Measurements from ENCODE around the gene ENAH.
A peak's percentile ranks its signal among the peaks of the same experiment; 100 is the strongest.

The ENAH gene

DNA sequence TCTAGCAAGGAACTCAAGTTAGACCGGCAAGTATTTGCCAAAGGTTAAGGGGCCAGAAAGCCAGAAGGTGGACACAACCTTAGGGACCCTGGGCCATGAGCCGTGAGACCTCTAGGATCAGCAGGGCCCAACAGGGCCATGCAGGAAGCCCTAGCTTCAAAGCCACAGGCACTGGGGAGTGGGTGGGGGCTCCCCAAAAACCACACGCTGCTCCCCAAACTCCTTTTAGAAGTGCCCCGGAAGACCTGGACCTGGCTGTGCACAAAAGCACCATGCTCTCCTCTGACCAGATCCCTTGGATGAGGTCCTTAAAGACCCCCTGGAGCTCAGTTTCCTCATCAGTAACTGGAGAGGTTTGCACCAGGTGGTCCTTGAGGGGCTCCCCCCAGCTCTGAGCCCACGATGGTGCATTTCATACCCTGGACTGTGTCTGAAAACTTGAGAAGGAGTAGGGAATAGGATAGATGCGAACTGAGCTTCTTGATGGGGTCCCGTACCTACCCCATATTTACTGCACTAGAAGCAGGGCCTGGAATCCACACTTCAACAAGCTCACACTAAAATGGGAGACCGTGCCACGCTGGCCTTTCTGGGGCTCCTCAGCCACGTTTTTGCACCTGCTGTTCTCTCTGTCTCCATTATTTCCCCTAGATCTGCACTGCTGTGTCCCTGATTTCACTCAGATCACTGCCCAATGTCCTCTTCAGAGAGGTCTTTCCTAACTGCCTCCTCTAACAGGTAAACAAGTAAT is 184.5 kb downstream of the ENAH start:
- DNase-seq: no peak

DNA sequence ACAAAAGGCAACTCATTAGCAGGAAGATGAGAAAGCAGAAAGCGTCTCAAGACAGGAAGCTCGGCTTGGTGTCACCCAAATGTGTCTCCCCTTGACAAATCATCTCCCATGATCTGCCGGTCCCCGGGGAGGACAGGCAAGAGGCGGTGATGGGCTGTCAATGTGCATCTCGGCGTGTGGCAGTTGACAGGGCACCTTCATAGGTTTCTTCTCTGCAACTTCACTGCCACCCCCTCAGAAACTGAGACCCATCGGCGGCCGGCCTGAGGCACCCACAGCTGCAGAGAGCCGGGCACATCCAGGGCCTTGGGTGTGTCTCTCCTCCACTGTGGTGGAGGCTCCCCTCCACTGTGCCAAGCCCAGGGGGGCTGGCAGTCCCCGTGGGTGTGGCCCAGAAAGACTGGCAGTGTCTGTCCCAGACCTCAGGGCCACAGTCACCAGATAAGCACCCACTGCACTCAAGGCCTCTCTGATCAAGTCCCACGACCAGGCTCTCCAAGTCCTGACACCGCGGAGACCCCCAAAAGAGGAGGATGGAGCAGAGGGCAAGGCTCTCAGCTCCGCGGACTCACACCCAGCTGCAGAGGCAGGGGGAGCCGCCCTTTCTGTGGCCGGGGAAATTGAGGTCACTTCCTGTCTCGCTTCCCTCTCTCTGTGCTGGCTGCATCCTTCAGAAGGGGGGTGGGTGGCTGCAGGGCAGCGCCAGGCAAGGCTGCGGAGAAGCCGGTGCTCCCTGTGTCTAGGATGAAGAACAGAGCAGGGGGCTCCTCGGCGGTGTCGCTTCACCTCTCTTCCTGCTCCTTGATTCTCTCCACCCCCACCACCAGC is 185.5 kb downstream of the ENAH start:
- DNase-seq: peak; percentile 82

DNA sequence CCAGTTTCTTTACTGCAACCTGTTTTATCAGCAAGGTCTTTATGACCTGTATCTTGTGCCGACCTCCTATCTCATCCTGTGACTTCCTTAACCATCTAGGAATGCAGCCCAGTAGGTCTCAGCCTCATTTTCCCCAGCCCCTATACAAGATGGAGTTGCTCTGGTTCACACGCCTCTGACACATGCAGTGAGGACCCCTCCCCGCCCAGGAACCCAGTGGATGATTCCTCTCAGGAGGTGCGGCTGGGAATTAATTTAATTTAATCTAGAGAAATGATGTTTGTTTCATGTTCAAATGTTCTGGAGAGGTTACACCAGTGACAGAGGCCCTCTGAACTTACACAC is 186.1 kb downstream of the ENAH start:
- DNase-seq: no peak

DNA sequence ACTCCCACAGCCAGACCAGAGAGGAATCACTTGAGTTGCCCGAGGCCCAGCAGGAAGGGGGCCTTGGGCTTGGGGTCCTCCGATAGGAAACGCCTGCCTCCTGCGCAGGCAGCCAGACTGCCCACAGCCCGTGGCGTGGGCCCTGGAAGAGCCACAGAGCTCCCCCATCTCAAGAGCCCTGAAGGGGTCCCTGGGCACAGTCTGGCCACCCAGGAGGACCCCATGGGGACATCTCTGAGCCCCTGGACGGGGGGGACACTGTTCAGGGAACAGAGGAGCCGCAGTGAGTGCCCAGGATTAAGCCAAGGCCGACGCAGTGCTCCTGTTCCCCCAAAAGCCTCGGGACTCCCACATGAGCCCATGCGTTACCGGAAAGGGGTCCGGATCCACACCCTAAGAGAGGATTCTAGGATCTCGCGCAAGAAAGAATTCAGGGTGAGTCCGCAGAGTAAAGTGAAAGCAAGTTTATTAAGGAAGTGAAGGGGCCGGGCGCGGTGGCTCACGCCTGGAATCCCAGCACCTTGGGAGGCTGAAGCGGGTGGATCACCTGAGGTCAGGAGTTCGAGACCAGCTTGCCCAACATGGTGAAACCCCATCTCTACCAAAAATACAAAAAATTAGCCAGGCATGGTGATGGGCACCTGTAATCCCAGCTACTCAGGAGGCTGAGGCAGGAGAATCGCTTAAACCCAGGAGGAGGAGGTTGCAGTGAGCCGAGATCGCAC is 187.0 kb downstream of the ENAH start:
- DNase-seq: no peak

DNA sequence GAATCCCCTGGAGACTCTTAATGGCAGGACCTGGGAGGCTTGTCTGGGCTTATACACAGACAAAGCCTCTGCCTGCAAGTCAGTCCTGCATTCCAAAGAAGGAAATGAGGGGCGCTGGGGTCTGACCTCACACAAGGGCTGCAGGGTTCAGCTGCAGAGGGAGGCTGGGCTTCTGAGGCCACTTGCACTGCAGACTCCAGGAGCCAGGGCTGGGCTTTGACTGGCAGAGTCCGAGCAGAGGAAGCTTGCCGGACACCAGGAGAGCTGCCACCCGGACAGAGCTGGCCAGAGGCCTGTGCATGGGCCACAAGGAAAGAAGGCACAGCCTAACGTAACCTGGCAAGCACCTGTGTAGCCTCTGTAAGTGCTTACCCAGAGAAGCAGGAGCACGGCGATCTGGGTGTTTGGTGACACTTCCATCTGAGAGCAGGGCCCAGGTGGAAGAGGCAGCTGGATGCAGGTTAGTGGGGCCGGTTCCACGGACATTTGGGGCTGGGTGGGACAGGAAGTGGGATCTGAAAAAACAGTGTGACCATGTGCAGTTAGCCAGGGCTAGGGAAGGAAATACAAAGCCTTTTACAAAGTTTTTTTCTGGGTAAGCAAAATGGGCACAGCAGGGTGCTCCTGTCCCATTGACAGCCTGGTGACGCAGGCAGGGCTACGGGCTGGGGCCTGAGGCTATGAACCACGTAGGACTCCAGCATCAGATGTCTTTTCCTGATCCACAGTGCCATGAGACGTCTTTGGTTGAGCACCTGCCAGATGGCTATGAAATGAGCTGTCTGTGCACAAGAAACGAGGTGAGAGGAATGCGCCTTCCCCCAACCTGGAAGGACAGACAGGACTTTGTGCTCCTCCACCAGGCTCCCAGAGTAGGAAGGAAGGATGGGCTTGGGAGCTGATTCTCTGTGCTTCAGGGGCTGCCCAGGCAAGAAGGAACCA is 187.8 kb downstream of the ENAH start:
- no peak for DNase-seq

DNA sequence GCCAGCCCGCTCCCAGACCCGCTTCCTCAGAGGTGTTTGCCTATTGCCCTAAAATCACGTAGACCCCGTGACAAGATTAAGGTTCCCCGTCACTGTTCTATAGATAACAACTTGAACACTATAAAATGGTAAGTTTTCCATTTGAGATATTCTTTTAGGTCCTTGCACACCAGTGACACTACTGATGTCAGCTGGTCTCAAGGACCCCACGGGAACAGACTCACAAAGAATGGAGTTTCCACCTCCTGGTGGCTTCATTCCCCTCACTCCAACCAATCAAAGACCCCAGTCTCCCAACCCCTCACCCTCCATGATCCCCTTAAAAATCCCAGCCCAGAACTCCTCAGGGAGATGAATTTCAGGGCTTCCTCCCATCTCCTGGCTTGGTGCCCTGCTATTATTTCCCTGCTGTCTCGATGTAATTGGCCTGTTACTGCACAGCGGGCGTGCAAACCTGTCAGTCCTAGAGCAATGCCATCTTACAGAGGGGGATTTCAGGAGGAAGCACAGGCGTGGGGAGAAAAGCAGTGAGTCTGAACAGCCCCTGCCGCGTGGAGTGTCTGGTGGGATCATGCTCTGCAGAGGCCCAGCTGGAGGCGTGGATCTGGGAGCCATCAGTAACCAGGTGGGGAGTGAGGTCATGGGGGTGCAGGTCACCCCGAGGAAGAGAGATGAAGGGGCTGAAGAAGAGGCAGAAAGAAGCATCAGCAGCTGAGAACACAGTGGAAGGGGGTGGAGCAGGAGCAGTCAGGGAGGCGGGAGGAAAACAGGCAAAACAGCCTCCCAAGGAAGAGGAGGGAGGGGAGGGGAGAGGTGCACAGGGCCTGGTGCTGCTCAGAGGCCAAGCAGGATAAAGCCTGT is 190.0 kb downstream of the ENAH start:
- DNase-seq: no peak

DNA sequence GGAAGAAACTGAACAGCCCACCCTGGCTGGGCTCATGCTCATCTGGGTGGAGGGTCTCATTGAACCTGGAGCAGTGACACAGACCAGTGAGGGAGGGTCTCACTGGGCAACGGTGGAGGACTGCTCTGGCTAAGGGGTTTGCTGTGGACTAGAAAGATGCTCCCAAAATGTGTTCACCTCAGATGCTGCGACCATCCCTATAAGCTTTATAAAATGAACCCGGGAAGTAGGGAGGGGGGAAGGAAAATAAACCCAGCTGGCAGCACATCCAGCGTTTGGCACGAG is 190.6 kb downstream of the ENAH start:
- no peak for DNase-seq

DNA sequence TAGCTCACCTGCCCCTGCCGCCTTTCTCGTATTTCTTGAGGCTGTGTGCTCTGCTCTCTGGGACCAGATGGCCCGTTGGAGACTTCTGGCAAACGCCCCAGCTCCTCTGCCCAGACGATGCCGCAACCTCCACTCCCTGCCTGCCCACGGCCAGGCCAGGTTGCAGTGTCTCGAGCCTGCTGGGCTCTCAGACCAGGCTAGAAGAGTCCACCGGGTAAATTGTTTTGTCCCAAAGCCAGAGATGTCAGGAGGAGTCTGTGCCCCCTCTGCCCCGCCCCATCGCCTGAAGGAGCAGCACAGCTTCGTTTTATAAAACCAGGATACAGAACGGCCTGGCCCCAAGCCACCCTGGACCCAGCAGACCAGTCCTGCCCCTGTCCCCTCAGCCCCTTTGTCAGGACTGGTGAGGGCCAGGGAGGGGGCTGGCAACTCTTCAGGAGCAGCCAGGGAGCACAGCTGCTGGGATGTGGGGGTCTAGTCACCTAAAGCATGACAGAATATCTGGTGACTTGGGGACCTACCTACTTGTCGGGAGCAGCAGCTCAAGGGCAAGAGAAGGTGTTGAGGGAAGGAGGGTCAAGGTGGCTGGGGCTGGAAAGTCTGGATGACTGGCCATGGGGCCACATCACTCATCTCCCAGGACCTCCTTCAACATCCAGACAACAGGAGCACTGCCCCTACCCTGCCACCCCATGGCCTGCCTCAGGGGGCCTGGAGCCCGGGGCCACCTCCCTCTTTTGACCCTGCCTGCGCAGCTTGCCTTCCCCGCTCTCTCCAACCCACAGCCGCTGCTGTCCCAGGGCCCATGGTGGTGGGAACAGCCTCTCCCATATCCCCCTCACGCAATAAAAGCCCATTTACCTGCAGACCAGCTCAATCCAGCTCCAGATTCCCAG is 191.1 kb downstream of the ENAH start:
- DNase-seq: no peak

DNA sequence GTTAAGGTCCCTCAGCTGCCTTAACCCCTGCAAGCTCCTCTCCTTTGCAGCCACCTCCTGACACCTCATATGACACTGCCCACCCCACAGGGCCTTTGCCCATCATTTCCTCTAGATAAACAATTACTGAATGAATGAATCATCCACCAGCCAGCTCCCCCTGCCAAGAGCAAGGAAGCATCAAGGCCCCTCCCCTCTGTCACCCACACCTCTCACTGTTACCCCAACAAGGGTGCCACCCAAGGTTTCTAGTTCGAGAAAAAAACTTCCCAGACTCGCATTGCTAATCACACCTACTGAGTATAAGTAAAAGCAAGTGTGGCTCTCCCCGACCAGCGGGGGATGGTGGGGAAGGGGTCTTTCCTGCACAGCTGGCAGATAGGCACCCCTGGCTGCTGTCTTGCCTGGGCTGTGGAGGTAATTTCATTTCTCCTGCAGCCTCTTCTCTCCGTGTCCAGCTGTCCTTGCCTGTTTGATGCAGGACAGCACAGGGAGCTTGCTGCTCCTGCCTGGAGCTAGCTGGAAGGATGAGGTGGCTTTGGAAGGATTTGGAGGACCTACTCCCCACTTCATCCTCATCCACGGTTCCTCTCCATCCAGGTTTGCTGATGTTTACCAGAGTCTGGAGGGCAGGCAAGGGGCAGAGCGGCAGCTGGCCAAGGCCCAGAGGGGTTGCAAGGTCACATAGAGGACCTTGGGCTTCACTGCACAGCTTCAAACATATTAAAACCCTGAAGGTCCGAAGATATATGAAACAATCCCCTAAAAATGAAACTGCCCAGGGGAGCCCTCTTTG is 192.0 kb downstream of the ENAH start:
- DNase-seq: no peak

DNA sequence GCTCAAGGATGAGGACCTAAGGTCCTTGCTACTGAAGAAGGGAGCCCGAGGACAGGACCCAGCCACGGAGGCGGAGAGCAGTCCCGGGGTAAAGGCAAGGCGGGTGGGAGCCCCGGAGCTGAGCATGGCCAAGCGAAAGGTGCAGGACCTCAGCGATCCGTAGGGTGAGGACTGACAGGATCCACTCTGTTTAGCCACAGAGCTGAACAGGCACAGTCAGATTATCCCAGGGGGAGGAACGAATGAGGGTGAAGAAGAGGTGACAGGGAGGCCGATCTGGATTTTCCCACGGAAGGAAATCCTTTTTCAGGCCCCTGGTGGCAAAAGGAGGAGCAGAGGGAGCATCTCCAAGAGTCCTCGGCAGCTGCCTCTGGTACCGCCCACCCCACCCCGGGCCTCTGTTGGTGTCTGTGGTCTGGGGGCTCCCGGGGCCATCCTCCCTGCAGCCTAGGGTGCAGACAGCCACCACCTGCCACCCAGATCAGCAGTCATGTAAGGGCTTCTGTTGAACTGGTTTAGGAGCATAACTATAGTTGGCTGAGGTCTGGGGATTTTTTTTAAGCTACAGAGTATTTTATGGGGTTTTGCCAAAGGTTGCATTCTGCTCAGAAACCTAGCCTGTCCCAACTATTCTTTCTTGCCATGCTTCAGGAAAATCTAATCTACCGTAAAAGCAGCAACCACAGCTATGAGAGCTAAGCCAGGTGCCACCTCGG is 192.7 kb downstream of the ENAH start:
- DNase-seq: no peak

DNA sequence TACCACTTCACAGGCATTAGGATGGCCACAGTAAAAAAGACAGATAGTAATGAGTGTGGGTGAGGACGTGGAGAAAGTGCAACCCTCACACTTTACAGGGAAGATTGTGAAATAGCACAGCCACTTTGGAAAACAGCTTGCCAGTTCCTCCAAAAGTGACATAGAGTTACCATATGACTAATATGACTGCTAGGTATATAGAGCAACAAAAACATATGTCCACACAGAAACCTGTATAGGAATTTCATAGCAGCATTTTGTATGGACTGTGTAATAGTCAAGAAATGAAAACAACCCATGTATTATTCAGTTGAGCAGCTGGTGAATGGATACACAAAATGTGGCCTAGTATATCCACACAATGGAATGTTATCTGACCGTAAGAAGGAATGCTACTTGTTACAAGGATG is 194.7 kb downstream of the ENAH start:
- no peak for DNase-seq

DNA sequence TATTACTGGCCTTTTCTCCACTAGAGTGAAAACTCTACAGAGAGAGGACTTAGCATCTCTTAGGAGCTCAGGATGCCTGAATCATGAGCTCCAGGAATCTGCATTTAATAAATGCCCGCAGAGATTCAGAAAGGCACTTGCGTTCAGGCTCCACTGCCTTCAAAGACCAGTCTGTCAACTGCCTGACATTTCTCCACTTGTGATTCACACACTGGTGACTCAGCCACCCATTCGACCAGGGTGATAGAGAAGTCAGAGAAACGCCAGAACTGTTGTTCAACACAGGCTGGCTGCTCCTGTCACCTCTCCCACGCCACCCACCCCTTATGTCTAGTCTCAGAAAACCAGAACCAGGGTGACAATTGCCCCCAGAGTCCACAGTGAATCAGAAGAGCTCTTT is 198.2 kb downstream of the ENAH start:
- DNase-seq: peak; percentile 13

DNA sequence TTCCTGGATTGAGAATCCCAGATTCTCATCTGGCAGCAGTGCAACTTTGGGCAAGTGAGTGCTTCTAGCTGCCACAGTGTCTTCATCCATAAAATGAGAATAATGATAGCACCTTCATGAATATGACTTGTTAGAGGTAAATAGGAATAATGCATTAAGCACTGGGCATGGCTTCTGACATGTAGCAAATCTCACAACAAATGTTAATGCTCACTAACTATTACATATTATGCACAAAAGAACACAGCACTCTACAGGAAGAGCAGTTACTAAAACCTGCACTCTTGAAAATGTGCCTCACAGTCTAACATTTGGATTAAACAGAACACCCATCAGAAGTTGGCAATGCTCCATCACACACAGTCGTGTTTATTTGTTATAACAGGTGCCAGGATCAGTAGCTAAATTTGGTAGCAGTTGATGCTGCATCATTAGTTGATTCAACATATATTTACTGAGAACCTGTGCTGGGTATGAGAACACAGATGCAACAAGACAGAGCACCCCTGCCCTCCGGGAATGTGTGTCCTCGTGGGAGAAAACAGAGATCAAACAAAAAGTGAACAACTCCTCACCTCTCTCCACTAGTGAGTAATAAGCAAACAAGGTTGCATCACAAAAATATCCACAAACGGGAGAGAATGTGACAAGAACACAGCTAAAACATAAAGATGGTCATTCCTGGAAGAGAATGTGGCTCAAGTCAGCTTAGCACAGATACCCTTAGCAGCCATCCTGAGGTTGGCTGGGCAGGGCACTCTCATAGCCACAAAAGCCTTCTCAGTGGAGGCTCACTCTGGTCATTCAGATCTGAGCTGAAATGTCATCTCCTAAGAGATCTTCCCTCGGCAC is 198.9 kb downstream of the ENAH start:
- DNase-seq: no peak

DNA sequence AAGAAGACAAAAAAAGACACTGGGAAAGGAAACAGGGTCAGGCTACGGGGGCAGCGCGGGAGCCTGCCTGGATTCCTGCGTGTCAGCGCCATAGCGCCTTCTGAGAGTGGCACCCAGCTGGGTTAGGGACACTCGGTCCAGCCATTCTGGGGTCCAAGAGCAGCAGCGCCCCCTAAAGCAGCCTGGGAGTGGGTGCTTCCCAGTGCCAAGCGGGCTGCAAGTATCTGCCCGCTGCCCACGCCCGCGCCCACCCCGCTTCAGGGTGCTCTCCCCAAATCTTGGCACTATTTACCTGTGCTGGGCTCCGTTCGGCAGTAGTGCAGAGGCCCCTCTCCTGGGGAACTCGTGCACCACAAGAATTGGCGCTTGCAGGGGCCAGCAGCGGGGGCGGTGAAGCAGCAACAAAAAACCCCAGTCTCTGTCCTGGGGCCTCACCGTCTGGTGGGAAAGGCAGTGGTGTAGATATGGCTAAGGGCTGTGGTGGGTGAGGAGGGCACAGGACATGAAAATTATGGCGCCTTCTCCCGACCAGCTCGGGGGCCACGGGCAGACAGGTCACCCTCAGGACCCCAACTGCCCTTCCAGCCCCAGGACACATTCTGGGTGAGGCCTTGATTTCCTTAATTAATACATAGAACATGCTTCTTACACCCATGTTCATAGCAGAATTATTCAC is 200.9 kb downstream of the ENAH start:
- DNase-seq: no peak

DNA sequence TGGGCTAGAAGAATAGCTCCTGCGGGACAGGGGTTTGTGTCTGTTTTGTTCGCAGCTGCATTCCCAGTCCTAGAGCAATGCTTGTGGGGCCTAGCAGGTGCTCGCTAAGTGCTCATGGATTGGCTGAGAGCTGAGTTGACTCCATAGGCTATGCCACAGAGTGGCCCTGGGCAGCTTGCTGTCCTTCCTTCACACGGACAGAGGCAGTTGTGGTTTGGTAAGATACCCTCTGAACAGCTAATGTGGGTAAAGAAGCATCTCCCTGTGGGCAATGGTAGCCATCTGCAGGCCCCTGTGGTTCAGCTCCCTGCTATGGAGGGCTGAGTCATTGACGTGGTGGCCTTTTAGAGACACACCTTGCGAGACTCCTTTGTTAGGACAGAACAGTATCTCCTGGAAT is 201.6 kb downstream of the ENAH start:
- DNase-seq: no peak

DNA sequence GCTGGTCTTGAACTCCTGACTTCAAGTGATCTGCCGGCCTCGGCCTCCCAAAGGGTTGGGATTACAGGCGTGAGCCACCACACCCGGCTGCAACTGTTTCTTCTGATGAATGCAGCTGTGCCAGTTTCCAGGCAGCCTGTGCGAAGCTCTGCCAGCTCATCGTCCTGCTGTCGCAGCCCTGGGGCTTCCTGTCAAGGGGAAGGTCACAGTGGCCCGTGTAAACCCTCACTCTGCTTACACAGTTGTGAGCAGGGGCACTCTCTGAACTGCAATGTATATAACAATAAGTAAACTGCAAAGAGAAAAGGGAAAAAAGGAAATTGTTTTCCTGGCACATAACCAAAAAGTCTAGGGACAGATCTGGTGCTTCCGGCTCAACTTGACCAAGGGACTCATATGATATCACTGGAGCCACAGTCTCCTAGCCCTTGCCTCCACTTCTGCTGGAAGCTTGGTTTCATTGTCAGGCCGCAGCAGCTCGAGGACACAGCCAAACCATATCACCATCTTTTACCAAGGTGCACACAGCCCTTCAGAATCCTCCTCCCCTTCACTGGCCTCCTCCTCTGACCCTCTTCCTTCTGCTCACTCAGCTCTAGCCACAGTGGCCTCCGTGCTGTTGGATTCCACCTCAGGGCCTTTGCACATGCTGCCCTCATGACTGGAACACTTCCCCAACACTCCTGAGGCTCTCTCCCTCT is 202.3 kb downstream of the ENAH start:
- no peak for DNase-seq

DNA sequence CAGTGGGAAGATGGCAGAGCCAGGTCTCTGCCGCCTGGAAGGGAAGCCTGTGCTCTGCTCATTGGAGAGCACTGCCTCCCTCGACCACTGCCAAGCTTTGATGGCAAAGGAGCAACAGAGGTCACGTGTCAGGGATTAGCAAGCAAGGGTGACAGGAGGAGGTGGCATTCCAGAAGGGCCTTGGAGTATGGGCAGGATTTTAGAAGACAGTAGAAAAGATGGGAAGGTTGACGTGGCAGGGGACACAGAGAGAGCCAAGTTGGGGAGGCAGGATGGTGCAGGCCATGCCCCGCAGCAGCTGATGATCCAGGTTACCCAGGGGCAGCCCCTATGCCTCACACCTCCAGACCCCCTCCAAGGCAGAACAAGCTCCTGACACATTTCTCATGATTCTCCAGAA is 203.1 kb downstream of the ENAH start:
- DNase-seq: no peak

Data from GDM1 (cell line).